Vagina (tissue), 2 donors: Measurements from ENCODE around the gene MAD1L1. TPM values are rescaled to one million over a fixed set of nuclear protein-coding genes. Genes with fewer than 3 reads are reported as not detected.

Source experiments
- DNase-seq, 2 donors: peaks; one replicate each; pipeline ENCODE4 v3.0.0-alpha.2; 2017; ENCODE audit errors: extremely low spot score in 2 of 2
- H3K27ac ChIP-seq: fragments of 200-600 bp; sonication (generic); one replicate; pipeline ENCODE4 v1.5.1; 2019
- H3K27me3 ChIP-seq: fragments of 200-600 bp; sonication (generic); one replicate; pipeline ENCODE4 v1.5.1; 2019
- H3K36me3 ChIP-seq, 2 donors: fragments of 200-600 bp; sonication (generic); one replicate each; pipeline ENCODE4 v1.5.1; 2017 to 2019
- H3K4me1 ChIP-seq: fragments of 200-600 bp; sonication (generic); one replicate; pipeline ENCODE4 v1.5.1; 2019
- H3K4me3 ChIP-seq, 2 donors: fragments of 200-600 bp; sonication (generic); 1 replicate in 1 of 2; 2 replicates in 1 of 2; pipeline ENCODE4 v1.5.1; 2016 to 2019
- H3K9me3 ChIP-seq: fragments of 200-600 bp; sonication (generic); one replicate; pipeline ENCODE4 v1.5.1; 2019
- POLR2A ChIP-seq, 2 donors: fragments of 450-650 bp; IDR thresholded peaks; one replicate each; pipeline ENCODE4 v1.6.1; 2017; ENCODE audit warnings: antibody characterized with exemption in 2 of 2, mild to moderate bottlenecking in 2 of 2, moderate library complexity in 2 of 2
- POLR2AphosphoS5 ChIP-seq, 2 donors: sonication (generic); formaldehyde crosslinking; IDR thresholded peaks; one replicate each; pipeline ENCODE4 v1.9.0; 2017; ENCODE audit warnings: antibody characterized with exemption in 2 of 2, mild to moderate bottlenecking in 2 of 2, low read depth in 1 of 2; ENCODE audit not compliant: insufficient read depth in 1 of 2
- intact Hi-C: fragments of 100-400 bp; cut with DNase I; formaldehyde crosslinking; loops from one replicate; pipeline ENCODE4 v1.15.1; 2023
- total RNA-seq: library from RNA; depleted of rRNA; stranded (reverse); fragments of >200 nt; gene quantifications from one replicate; pipeline ENCODE4 v1.2.3, GENCODE V29; 2016
- TF ChIP-seq, protein P1 (sequence below), 3 experiments: fragments of 450-650 bp in 2 of 3; fragments of 200-600 bp in 1 of 3; sonication (generic) in 1 of 3; IDR thresholded peaks; one replicate each; pipeline ENCODE4 v1.5.1; 2017 to 2019; ENCODE audit warnings: antibody characterized with exemption in 3 of 3, mild to moderate bottlenecking in 2 of 3, moderate library complexity in 2 of 3

MAD1L1 gene
- total RNA-seq, 1 donor from 2014 or later = 62.4 TPM

DNA sequence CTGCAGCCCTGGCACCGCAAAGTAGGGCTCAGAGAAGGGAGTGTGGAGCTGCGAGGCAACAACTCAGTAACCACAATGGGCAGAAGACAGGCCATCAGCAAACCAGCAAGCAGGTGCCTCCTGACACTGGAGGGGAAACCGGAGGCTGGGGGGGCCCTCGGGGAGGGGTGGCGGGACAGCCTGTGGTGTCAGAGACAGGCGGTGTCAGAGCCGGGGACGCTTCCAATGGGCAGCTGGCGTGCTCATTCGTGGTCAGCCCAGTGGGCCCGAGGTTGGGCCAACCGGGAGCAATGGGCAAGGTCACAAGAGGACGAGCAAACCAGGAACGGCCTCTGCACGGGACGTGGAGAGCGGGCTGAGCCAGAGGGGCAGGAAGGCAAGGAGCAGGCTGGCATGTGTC lies 158.1 kb downstream of the MAD1L1 start:
- no peaks in the 10 kb centered on the region for H3K27me3 ChIP-seq
- no peak overlapping the region for H3K27ac ChIP-seq
- DNase-seq = no peak
- no peak overlapping the region for H3K4me3 ChIP-seq
- H3K36me3 ChIP-seq = no peaks in the 10 kb centered on the region
- TF ChIP-seq POLR2A (IDR thresholded peaks at IDR 0.05) = no peak
- TF ChIP-seq POLR2AphosphoS5 (IDR thresholded peaks at IDR 0.05; ENCODE audit: insufficient read depth in 1 of 2, low read depth in 1 of 2) = no peak
- TF ChIP-seq, protein P1, sequence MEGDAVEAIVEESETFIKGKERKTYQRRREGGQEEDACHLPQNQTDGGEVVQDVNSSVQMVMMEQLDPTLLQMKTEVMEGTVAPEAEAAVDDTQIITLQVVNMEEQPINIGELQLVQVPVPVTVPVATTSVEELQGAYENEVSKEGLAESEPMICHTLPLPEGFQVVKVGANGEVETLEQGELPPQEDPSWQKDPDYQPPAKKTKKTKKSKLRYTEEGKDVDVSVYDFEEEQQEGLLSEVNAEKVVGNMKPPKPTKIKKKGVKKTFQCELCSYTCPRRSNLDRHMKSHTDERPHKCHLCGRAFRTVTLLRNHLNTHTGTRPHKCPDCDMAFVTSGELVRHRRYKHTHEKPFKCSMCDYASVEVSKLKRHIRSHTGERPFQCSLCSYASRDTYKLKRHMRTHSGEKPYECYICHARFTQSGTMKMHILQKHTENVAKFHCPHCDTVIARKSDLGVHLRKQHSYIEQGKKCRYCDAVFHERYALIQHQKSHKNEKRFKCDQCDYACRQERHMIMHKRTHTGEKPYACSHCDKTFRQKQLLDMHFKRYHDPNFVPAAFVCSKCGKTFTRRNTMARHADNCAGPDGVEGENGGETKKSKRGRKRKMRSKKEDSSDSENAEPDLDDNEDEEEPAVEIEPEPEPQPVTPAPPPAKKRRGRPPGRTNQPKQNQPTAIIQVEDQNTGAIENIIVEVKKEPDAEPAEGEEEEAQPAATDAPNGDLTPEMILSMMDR (IDR thresholded peaks at IDR 0.05) = no peak
- H3K4me1 ChIP-seq = no peaks in the 10 kb centered on the region
- intact Hi-C loops = no loop called here
- H3K9me3 ChIP-seq = no peaks in the 10 kb centered on the region

DNA sequence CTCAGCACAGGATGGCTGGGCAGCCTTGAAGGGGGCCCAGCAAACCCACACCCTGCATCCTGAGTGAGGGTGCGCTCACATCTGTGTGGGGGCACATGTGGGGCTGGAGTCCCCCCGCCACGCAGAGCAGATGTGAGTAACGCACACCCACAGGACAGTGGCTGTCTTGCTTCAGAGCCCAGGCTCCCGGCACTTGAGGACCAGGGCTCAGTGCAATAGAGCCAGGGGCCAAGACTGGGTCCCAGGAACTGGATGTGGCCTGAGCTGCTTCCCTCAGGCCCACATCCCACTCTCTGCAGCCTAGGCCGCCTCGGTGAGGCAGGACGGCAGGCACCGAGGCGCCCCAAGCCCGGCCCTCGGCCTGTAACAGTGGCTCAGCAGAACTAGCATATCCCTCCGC lies 159.9 kb downstream of the MAD1L1 start:
- no peak for TF ChIP-seq POLR2A (IDR thresholded peaks at IDR 0.05)
- TF ChIP-seq, protein P1 (IDR thresholded peaks at IDR 0.05) = no peak
- no peak for TF ChIP-seq POLR2AphosphoS5 (IDR thresholded peaks at IDR 0.05; ENCODE audit: insufficient read depth in 1 of 2, low read depth in 1 of 2)
- Histone ChIP-seq H3K4me1 (no peaks in the 10 kb centered on the region), H3K27ac (no peak overlapping the region), H3K36me3 (no peaks in the 10 kb centered on the region), H3K9me3 (no peaks in the 10 kb centered on the region), H3K27me3 (no peaks in the 10 kb centered on the region), H3K4me3 (no peak overlapping the region)
- DNase-seq = no peak
- intact Hi-C loops = no loop called here

DNA sequence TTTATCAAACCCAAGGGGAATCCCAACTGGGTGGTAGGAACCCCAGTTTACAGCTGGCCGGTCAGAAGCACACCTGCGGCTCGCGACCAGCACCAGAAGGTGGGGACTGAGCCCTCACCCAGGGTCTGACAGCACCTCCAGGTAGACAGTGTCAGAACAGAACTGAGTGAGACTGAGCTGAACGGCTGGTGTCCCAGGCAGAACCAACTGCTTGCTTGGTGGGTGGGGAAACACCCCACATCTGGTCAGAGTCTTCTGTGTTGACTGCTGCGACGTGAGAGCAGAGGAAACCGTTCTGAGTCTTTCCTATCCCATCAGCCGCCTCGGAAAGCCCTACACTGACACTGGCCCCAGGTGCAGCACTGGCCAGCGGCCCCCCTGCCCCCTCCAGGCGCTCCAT lies 160.7 kb downstream of the MAD1L1 start:
- H3K4me1 ChIP-seq = no peaks in the 10 kb centered on the region
- no peaks in the 10 kb centered on the region for H3K27me3 ChIP-seq
- no peak overlapping the region for H3K27ac ChIP-seq
- no peak for DNase-seq
- no peak overlapping the region for H3K4me3 ChIP-seq
- intact Hi-C loops = no loop called here
- H3K36me3 ChIP-seq = no peaks in the 10 kb centered on the region
- no peak for TF ChIP-seq POLR2A (IDR thresholded peaks at IDR 0.05)
- no peak for TF ChIP-seq POLR2AphosphoS5 (IDR thresholded peaks at IDR 0.05; ENCODE audit: insufficient read depth in 1 of 2, low read depth in 1 of 2)
- TF ChIP-seq, protein P1 (IDR thresholded peaks at IDR 0.05) = no peak
- H3K9me3 ChIP-seq = no peaks in the 10 kb centered on the region

DNA sequence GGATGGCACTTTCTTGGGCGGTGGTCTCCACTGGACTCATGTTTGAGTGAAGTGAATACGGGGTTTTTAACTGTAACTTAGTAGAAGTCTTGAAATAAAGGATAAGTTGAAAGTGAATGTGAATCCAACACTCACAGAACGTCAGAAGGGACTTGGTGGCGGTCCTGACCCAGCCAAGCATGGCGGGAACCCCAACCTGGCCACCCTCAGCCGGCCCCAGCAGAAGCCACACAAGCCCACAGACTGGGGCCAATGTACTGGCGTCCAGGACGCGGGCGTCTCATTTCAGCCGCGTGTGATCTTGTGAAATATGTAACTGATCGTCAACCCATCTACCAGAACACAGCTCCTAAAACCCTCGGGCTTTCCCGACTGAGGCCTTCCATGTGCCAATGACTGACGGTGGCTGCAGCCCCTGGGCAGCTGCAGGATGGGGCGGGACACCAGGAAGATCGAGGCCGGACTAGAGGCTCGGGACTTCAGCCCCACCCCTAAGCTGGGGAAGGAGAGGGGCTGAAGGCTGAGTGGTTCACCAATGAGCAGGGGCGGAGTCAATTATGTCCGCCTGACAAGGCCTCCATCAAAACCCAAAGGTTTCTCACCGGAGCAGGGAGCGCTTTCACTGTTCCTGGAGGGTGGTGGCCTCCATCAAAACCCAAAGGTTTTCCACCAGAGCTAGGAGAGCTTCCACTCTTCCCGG lies 161.5 kb downstream of the MAD1L1 start:
- H3K4me1 ChIP-seq = no peaks in the 10 kb centered on the region
- DNase-seq = no peak
- intact Hi-C loops = no loop called here
- no peak overlapping the region for H3K27ac ChIP-seq
- no peak overlapping the region for H3K4me3 ChIP-seq
- TF ChIP-seq POLR2AphosphoS5 (IDR thresholded peaks at IDR 0.05; ENCODE audit: insufficient read depth in 1 of 2, low read depth in 1 of 2) = no peak
- H3K9me3 ChIP-seq = no peaks in the 10 kb centered on the region
- H3K36me3 ChIP-seq = no peaks in the 10 kb centered on the region
- H3K27me3 ChIP-seq = no peaks in the 10 kb centered on the region

DNA sequence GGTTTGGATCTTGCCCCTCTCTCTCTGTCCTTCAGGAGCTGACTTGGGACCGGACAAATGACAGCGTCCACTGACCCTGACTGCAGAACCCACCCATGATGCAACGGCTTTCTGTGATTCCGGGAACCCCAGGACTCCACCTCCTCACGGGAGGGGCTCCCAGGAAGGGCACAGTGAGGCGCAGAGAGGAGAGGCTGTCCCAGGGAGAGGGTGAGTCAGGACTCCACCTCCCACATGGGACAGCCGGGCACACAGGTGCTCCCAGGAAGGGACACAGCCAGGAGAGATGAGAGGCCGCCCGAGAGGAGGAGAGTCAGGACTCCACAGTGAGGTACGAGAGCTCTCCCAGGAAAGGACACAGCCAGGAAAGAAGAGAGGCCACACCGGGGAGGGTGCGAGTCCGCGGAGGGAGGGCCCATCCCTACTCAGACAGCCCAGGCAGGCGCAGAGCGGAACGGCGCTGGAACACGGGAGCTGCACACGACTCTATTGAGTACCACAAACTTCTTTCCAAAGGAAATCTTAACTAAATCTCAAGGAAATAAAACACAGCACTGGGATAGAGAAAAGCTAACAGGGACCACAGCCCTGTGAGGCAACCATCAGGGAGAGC lies 162.5 kb downstream of the MAD1L1 start:
- Histone ChIP-seq H3K36me3 (no peaks in the 10 kb centered on the region), H3K4me3 (no peak overlapping the region), H3K27ac (no peak overlapping the region), H3K9me3 (no peaks in the 10 kb centered on the region), H3K4me1 (no peaks in the 10 kb centered on the region), H3K27me3 (no peaks in the 10 kb centered on the region)
- no peak for DNase-seq
- TF ChIP-seq POLR2AphosphoS5 (IDR thresholded peaks at IDR 0.05; ENCODE audit: insufficient read depth in 1 of 2, low read depth in 1 of 2) = no peak
- no peak for TF ChIP-seq POLR2A (IDR thresholded peaks at IDR 0.05)
- TF ChIP-seq, protein P1 (IDR thresholded peaks at IDR 0.05) = no peak
- intact Hi-C loops = no loop called here
